NCI-H2107 treated with DMSO at 0.1 percent for 48 hours (cell line): ENCODE measurements around the gene ADAMTSL1.

Experiments used
- DNase-seq: peaks from one replicate; lab custom pipeline; 2025; ENCODE audit not compliant: unreplicated experiment; lab: John Stamatoyannopoulos, UW

ADAMTSL1 gene

GRCh38 chr9:18466101-18466500 is 7.9 kb upstream of the ADAMTSL1 start:
- no peak for DNase-seq

- DNase-seq: no peak
Measured at GRCh38 chr9:18467696-18468095, 6.3 kb upstream of the ADAMTSL1 start.

- no peak for DNase-seq
Measured at GRCh38 chr9:18472435-18472834, 1.5 kb upstream of the ADAMTSL1 start.

- DNase-seq: no peak
Measured at GRCh38 chr9:18472841-18473251, 1.1 kb upstream of the ADAMTSL1 start.

- no peak for DNase-seq
Measured at GRCh38 chr9:18474783-18475182, 830 bp downstream of the ADAMTSL1 start.

DNA sequence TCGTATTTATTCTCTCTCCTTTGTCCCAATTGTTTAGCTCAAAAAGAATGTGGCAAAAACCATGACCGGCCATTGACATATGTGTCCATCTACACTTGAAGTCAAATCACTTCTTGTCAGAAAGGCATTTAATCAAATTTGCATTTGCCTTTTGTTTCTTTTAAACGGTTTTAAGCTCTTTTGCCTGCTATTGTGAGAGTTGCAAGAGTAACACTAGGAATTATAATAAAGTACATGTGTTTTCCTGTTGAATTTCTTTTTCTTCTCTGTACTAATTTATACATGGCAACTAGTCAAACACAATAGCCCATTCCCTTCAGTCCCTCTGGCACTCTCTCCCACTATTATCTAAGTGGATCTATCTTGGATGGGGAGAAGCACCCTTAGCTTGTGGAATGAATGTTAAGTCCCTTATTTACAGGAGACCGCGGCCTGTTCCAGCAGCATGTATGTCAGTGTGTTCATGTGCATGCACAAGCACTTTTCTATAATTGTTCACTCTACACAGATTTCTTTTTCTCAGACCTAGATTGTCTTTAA is 3.2 kb downstream of the ADAMTSL1 start:
- DNase-seq: no peak

- DNase-seq: no peak
Measured at GRCh38 chr9:18477719-18478118, 3.8 kb downstream of the ADAMTSL1 start.

DNA sequence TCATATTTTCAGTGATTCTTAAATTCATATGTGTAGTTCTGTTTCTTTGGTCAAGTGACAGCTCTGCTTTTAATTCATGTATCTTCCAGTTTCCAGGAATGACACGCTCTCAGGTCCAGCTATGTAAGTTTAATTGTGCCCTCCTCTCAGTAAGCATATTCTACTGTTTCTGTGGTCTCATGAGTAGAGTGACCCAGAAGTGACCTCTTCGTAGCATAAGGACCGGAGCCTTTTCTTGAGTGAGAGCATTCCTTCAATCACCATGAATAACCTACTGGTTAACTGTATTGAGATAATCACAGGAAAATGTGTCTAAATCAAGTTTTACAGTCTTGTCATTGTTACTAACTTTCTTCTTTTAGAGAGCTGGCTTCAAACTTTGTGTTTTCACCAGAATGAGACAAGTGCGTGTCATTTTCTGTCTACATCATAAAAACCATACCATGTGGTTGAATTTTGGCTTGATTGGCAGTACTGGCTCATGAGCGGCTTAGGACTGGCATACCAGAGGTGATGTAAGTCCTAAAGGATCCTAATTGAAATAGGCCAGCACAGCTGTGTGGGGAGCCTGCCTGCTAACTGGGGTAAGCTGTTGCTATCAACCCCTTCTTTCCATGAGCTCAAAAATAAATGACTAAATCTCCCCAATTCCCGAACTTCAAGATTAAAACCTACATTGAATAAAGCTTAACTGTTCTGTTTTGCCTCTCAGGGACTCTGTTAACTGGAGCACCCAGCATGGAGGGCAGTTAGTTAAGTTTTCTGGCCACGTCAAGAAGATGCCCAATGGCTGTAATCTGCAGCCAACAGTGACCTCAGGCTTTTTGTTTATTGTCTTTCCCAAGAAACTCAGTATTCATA is 4.8 kb downstream of the ADAMTSL1 start:
- no peak for DNase-seq

DNA sequence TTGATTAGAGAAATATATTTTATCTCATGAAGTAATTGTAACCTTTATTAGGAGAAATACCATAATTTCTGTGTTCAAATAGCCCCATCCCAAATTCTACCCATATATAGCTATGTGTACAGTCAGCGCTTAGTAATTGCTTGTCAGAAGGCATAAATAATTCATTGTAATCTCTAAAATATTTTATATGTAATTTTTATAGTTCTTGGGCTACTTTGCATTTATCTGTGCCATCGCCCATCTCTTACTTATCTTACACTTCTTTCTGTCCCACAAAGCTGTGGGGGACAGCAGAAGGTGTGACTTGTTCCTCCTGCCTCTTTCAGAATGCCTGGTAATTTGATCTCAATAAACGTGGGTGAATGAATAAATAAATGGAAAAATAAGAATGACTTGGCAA is 5.5 kb downstream of the ADAMTSL1 start:
- no peak for DNase-seq

GRCh38 chr9:18480662-18481093 is 6.7 kb downstream of the ADAMTSL1 start:
- no peak for DNase-seq

- no peak for DNase-seq
Measured at GRCh38 chr9:18482371-18482770, 8.4 kb downstream of the ADAMTSL1 start.

DNA sequence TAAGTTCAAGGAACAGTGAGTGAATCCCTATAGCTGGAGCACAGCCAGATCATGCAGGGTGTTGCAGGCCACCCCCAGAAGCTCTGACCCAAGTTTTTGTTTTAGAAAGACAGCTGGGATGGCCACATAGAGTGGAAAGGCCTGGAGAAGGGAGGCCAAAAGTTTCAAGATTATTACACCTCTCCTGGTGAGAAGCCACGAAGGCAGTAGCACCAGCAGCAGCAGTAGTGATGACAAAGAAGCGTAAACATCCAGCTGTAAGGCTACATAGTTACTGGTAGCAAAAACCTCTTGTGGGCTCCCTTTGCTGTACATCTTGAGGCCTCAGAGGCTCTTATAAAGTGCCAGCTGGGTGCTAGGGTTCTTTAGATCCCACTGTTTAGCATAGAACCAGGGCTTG is 11.8 kb downstream of the ADAMTSL1 start:
- DNase-seq: no peak

DNA sequence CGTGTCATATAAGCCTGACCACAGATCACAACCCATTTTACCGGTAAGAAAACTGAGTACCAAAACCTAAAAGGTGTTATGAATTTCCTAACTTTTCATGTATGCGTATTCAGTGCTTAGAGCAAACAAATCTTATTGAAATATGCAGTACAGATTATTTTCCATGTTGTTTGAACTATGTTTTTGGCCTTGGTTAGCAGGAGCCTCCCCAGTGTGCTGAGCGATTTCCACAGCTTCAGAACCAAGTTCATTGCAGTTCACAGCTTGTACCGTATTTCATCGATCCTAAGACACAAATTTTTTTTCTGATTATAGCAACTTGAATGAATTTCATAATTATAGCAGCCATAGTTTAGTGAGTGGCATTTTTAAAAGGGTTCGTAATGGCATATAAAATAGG is 13.7 kb downstream of the ADAMTSL1 start:
- DNase-seq: no peak

- DNase-seq: no peak
Measured at GRCh38 chr9:18488886-18489285, 14.9 kb downstream of the ADAMTSL1 start.

GRCh38 chr9:18489861-18490260 is 15.9 kb downstream of the ADAMTSL1 start:
- no peak for DNase-seq

DNA sequence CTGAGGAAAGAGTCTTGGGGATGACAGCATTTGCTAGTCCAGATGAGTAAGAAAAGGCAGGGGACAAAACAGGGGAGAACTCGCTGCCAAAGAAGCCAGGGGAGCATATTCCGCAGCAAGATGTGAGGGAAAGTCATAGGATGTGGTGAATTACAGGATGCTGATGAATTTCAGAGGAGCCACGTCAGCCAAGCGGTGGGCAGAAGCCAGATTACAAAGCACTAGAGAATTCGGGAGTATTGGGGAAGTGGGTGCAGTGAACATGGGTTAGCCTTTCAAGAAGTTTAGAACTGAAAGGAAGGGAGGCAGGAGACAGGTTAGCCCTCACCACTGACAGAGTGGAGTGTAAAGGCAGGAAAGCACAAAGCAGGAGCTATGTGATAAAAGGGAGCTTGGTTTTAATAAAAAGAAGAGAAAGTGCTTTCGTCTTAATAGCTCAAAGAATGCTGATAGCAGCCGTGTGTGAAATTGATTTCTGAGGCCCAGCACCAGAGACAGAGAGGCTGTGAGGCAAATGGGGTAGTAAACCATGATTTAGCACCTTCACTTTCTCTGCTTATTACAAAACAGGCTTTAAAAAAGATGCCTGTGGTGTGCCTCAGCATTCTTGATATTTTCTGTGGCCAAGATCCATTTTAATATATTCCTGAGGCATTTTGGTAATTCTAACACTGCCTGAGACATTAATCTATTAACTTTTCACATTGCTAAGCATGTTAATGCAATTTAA is 16.9 kb downstream of the ADAMTSL1 start:
- no peak for DNase-seq

DNA sequence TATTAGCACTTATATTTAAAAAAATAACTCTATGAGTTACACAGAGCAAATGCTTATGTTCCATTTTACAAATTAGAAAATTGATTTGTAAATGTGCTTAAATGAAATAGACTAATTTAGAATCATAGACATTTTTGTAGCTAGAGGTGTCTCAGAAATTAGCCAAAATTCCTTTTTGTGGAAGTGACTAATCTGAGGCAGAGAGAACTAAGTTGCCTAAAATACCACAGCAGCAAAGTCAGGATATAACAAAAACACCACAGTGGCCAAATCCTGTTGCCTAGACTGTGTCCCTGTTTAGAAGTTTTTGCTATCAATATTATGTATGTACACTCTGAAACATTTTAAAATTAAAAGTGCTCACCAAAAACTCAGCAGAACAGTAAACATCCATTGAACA is 18.7 kb downstream of the ADAMTSL1 start:
- no peak for DNase-seq

DNA sequence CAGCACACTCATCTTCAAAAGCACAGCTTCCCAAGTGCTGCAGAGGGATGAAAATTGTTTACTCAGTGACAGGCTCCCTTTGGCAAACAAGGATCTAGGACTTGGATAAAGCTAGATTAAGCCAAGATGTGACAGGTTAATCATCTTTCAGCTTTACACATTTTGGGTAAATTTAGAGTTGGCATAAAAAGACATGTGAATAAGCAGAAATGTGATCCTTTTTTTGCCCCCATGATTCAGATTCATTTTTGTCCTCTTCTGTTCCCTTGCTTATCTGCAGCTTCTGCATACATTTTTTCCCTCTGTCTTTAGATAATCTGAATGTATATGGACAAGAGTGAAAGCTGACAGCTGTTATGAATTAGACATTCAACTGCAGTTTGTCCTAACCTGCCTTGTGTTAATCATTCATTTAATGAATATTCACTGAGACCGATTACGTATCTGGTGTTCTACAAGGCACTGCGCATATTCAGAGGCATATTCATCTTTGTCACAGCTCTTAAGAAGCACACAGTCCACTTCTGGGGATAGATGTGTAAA is 19.6 kb downstream of the ADAMTSL1 start:
- no peak for DNase-seq

DNA sequence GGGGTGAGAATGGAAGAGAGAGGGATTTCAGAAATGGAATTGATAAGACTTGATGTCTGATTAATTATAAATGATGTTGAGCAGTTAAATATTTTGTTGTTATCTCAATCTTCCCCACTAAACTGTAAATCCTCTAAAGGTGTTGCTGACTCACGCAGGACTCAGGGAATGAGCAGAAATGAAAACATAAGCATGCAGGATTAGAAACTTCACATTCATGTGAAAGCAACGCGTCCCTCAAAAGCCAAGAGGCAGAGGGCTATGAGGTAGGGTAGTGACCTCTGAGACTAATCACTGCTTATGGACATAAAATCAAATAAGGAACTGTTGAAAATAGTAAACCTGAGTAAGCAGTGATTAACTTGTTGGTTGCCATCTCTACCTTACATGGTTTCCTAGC is 21.1 kb downstream of the ADAMTSL1 start:
- no peak for DNase-seq

GRCh38 chr9:18496256-18497000 is 22.5 kb downstream of the ADAMTSL1 start:
- DNase-seq: no peak

DNA sequence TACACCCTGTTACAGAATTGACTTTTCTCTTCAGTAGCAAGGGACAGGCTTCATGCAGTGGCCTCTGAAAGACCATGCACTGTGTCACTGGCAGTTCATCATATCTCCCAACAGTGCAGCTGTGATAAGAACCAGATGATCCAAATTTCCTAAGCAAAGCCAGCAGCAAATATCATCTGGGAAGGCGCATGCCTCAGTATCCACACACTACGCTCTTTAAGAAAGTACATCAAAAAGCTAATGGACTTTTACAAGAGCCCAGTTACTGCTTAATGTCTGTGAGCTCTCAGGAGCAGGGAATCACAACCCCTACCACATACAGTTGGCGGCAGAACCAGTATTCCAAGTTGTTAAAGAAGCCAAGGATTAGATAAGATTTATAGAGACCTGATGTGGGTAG is 25.1 kb downstream of the ADAMTSL1 start:
- DNase-seq: no peak
